Adipocyte (in vitro differentiated cells): ENCODE measurements around the gene PTN.
"Not testable (repeated sequence)": the region's sequence is repeated elsewhere in the genome, so short reads cannot be mapped to it uniquely, and the experiment has no call there.

Experiments
- DNase-seq: peaks from one replicate; pipeline ENCODE4 v3.0.0-alpha.2; 2015; ENCODE audit warnings: low read depth
- H3K27me3 ChIP-seq: replicated peaks from 2 replicates; pipeline ENCODE4 v1.7.0; 2013; ENCODE audit warnings: mild to moderate bottlenecking, low read length, moderate library complexity; ENCODE audit not compliant: control insufficient read depth, insufficient read depth
- H3K36me3 ChIP-seq: 2 replicates; pipeline ENCODE4 v1.7.0; 2013; ENCODE audit warnings: low read length, mild to moderate bottlenecking, moderate library complexity; ENCODE audit not compliant: control insufficient read depth, insufficient read depth, severe bottlenecking
- H3K4me1 ChIP-seq: 2 replicates; pipeline ENCODE4 v1.7.0; 2013; ENCODE audit warnings: mild to moderate bottlenecking, low read length, moderate library complexity; ENCODE audit not compliant: control insufficient read depth, insufficient read depth
- H3K4me3 ChIP-seq: 2 replicates; pipeline ENCODE4 v1.7.0; 2013; ENCODE audit warnings: mild to moderate bottlenecking, low read length, moderate library complexity
- H3K9ac ChIP-seq: 2 replicates; pipeline ENCODE4 v1.7.0; 2013; ENCODE audit warnings: mild to moderate bottlenecking, low read length, moderate library complexity
- H3K9me3 ChIP-seq: 2 replicates; pipeline ENCODE4 v1.7.0; 2013; ENCODE audit warnings: mild to moderate bottlenecking, low read length, moderate library complexity; ENCODE audit not compliant: control insufficient read depth

PTN gene

GRCh38 chr7:137295739-137296324, 47.7 kb downstream of the PTN start:
- Histone ChIP-seq H3K4me1 (no peaks in the 10 kb centered on the region), H3K27me3 (no peaks in the 10 kb centered on the region), H3K36me3 (no peaks in the 10 kb centered on the region), H3K9me3 (no peaks in the 10 kb centered on the region), H3K4me3 (no peak overlapping the region), H3K9ac (no peak overlapping the region)
- no peak for DNase-seq

- Histone ChIP-seq H3K4me3 (no peak overlapping the region), H3K27me3 (no peaks in the 10 kb centered on the region)
These were observed 54.4 kb downstream of the PTN start for GRCh38 chr7:137289101-137289500.

GRCh38 chr7:137287651-137288258, 55.8 kb downstream of the PTN start:
- H3K4me3 ChIP-seq = no peak overlapping the region
- H3K27me3 ChIP-seq = no peaks in the 10 kb centered on the region
- H3K4me1 ChIP-seq = no peaks in the 10 kb centered on the region
- peak; percentile 50 for DNase-seq
- H3K36me3 ChIP-seq = no peaks in the 10 kb centered on the region
- no peaks in the 10 kb centered on the region for H3K9me3 ChIP-seq
- no peak overlapping the region for H3K9ac ChIP-seq

More at GRCh38 chr7:137289101-137289500, 54.4 kb downstream of the PTN start:
- Histone ChIP-seq H3K36me3 (no peaks in the 10 kb centered on the region), H3K9me3 (no peaks in the 10 kb centered on the region), H3K9ac (no peak overlapping the region), H3K4me1 (no peaks in the 10 kb centered on the region)
- no peak for DNase-seq

GRCh38 chr7:137283153-137283552, 60.4 kb downstream of the PTN start:
- H3K9me3 ChIP-seq = no peaks in the 10 kb centered on the region
- no peaks in the 10 kb centered on the region for H3K36me3 ChIP-seq
- no peak overlapping the region for H3K9ac ChIP-seq
- H3K4me3 ChIP-seq = no peak overlapping the region
- no peaks in the 10 kb centered on the region for H3K27me3 ChIP-seq
- H3K4me1 ChIP-seq = no peaks in the 10 kb centered on the region
- no peak for DNase-seq

GRCh38 chr7:137282043-137282442, 61.5 kb downstream of the PTN start:
- H3K4me1 ChIP-seq = no peaks in the 10 kb centered on the region
- no peaks in the 10 kb centered on the region for H3K27me3 ChIP-seq
- H3K4me3 ChIP-seq = no peak overlapping the region
- H3K9ac ChIP-seq = no peak overlapping the region
- H3K36me3 ChIP-seq = no peaks in the 10 kb centered on the region
- no peaks in the 10 kb centered on the region for H3K9me3 ChIP-seq
- peak; percentile 76 for DNase-seq

GRCh38 chr7:137276189-137276588, 67.3 kb downstream of the PTN start:
- no peak for DNase-seq
- Histone ChIP-seq H3K27me3 (no peaks in the 10 kb centered on the region), H3K4me1 (no peaks in the 10 kb centered on the region), H3K9me3 (no peaks in the 10 kb centered on the region), H3K36me3 (no peaks in the 10 kb centered on the region), H3K9ac (no peak overlapping the region), H3K4me3 (no peak overlapping the region)

- Histone ChIP-seq H3K4me1 (no peaks in the 10 kb centered on the region), H3K36me3 (no peaks in the 10 kb centered on the region), H3K4me3 (no peak overlapping the region), H3K27me3 (no peaks in the 10 kb centered on the region), H3K9ac (no peak overlapping the region), H3K9me3 (no peaks in the 10 kb centered on the region)
- no peak for DNase-seq
These were observed 71.3 kb downstream of the PTN start for GRCh38 chr7:137272249-137272648.

GRCh38 chr7:137269240-137269639, 74.3 kb downstream of the PTN start:
- H3K4me1 ChIP-seq = no peaks in the 10 kb centered on the region
- H3K36me3 ChIP-seq = no peaks in the 10 kb centered on the region
- H3K4me3 ChIP-seq = no peak overlapping the region
- H3K27me3 ChIP-seq = no peaks in the 10 kb centered on the region
- DNase-seq = no peak
- H3K9me3 ChIP-seq = no peaks in the 10 kb centered on the region
- no peak overlapping the region for H3K9ac ChIP-seq

GRCh38 chr7:137268001-137268865, 75.3 kb downstream of the PTN start:
- not testable (repeated sequence) for H3K4me1 ChIP-seq, H3K27me3 ChIP-seq, DNase-seq, H3K9me3 ChIP-seq, H3K36me3 ChIP-seq, H3K4me3 ChIP-seq, H3K9ac ChIP-seq

GRCh38 chr7:137266764-137267163, 76.8 kb downstream of the PTN start:
- DNase-seq = no peak
- no peak overlapping the region for H3K4me3 ChIP-seq
- no peak overlapping the region for H3K9ac ChIP-seq
- H3K9me3 ChIP-seq = peaks cover 3% of the 10 kb centered on the region
- H3K4me1 ChIP-seq = no peaks in the 10 kb centered on the region
- no peaks in the 10 kb centered on the region for H3K27me3 ChIP-seq
- no peaks in the 10 kb centered on the region for H3K36me3 ChIP-seq

- not testable (repeated sequence) for H3K4me3 ChIP-seq, H3K9me3 ChIP-seq, H3K9ac ChIP-seq, DNase-seq, H3K4me1 ChIP-seq, H3K27me3 ChIP-seq, H3K36me3 ChIP-seq
These were observed 78.1 kb downstream of the PTN start for GRCh38 chr7:137265480-137265879.
